Measurements from ENCODE around the gene LENG8. TPM values are rescaled to one million over a fixed set of nuclear protein-coding genes. Genes with fewer than 3 reads are reported as not detected.

LENG8 gene
- total and polyA plus RNA-seq, 8 donors = 121 to 213 (median 153) TPM

DNA sequence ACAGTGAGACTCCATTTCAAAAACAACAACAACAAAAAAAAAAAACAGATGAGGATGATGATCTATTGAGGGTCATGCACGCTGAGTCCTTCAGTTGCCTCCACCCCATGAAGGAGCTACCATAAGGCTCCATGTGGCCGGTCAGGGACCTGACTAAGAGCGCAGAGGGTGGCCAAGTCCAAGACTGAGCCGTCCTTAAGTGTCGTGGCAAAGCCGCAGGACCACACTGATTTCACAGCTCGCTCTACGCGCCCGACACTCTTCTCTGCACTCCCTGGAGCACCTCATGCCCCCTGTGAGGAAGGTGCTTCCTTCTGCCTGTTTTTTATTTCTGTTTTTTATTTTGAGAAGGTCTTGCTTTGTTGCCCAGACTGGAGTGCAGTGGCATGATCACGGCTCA is 21.4 kb upstream of the LENG8 start:
- no peak for ATAC-seq

DNA sequence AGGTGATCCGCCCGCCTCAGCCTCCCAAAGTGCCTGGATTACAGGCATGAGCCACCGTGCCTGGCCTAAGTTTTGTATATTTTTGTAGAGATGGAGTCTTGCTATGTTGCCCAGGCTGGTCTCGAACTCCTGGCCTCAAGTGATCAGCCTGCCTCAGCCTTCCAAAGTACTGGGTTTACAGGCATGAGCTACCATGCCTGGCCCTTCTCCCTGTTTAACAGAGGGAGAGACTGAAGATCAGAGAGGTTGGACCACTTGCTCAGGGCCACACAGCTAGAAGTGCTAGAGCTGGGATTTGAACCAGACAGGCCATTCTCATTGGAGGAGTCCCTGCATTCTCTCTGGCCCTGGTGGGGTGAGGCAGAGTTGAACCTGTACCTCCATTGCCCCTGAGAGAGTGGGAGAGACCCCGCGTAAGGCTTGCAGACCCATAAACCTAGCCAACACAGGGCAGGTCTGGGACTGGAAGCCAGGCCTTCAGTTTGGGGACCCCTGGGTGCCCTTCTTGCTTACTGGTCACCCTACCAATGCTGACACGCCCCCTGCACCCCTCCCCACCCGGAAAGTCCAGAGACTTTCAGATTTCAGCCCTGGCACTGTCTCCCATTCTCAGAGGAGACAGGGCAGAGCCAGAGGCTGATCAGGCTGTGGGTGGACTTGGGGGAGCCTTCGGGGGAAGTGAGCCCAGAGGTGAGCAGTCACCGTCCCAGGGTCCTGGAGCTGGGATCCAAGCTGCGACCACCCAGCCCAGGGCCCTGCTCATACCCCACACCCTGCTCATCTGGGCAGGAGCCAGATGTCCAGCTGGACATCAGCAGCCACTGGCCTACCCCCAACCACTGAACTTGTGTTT is 20.4 kb upstream of the LENG8 start:
- intact Hi-C loops (cut with DNase I) = no loop called here
- ATAC-seq (no peak), DNase-seq (no peak)
- Histone ChIP-seq H3K4me1 (peaks cover 0 to 13% of the 10 kb centered on the region in 2 donors), H3K9me3 (no peaks in the 10 kb centered on the region), H3K36me3 (no peaks in the 10 kb centered on the region), H3K4me3 (no peak overlapping the region), H3K27me3 (peaks cover 0 to 78% of the 10 kb centered on the region in 2 donors), H3K27ac (no peak overlapping the region)
- TF ChIP-seq, protein P1, sequence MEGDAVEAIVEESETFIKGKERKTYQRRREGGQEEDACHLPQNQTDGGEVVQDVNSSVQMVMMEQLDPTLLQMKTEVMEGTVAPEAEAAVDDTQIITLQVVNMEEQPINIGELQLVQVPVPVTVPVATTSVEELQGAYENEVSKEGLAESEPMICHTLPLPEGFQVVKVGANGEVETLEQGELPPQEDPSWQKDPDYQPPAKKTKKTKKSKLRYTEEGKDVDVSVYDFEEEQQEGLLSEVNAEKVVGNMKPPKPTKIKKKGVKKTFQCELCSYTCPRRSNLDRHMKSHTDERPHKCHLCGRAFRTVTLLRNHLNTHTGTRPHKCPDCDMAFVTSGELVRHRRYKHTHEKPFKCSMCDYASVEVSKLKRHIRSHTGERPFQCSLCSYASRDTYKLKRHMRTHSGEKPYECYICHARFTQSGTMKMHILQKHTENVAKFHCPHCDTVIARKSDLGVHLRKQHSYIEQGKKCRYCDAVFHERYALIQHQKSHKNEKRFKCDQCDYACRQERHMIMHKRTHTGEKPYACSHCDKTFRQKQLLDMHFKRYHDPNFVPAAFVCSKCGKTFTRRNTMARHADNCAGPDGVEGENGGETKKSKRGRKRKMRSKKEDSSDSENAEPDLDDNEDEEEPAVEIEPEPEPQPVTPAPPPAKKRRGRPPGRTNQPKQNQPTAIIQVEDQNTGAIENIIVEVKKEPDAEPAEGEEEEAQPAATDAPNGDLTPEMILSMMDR (IDR thresholded peaks at IDR 0.05) = no peak

More for the DNA sequence above, 21.4 kb upstream of the LENG8 start:
- no peaks in the 10 kb centered on the region for H3K9me3 ChIP-seq
- peaks cover 0 to 13% of the 10 kb centered on the region in 2 donors for H3K4me1 ChIP-seq
- TF ChIP-seq, protein P1 (IDR thresholded peaks at IDR 0.05) = no peak
- no peak for DNase-seq
- H3K4me3 ChIP-seq = no peak overlapping the region
- intact Hi-C loops (cut with DNase I) = no loop called here
- H3K36me3 ChIP-seq = no peaks in the 10 kb centered on the region
- H3K27ac ChIP-seq = no peak overlapping the region
- H3K27me3 ChIP-seq = peaks cover 0 to 87% of the 10 kb centered on the region in 2 donors

DNA sequence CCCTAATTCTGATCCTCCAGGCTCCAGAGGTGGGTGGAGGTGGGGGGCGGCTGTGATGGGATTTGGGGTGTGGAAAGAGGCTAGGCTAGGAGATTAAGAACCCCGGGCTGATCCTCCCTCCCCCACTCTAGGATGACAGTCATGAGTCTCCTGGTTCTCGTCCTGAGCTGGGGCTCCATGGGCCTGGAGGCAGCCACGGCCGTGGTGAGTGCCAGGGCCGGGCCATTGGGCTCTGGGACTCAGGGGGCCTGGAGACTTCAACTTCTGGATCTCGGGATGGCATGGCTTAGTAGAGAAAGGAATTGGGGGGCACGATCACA is 19.9 kb upstream of the LENG8 start:
- intact Hi-C loops (cut with DNase I) = no loop called here
- Histone ChIP-seq H3K36me3 (no peaks in the 10 kb centered on the region), H3K4me3 (no peak overlapping the region), H3K27me3 (peaks cover 0 to 72% of the 10 kb centered on the region in 2 donors), H3K27ac (no peak overlapping the region), H3K4me1 (peaks cover 0 to 13% of the 10 kb centered on the region in 2 donors), H3K9me3 (no peaks in the 10 kb centered on the region)
- ATAC-seq (no peak), DNase-seq (no peak)
- TF ChIP-seq, protein P1 (IDR thresholded peaks at IDR 0.05) = no peak

DNA sequence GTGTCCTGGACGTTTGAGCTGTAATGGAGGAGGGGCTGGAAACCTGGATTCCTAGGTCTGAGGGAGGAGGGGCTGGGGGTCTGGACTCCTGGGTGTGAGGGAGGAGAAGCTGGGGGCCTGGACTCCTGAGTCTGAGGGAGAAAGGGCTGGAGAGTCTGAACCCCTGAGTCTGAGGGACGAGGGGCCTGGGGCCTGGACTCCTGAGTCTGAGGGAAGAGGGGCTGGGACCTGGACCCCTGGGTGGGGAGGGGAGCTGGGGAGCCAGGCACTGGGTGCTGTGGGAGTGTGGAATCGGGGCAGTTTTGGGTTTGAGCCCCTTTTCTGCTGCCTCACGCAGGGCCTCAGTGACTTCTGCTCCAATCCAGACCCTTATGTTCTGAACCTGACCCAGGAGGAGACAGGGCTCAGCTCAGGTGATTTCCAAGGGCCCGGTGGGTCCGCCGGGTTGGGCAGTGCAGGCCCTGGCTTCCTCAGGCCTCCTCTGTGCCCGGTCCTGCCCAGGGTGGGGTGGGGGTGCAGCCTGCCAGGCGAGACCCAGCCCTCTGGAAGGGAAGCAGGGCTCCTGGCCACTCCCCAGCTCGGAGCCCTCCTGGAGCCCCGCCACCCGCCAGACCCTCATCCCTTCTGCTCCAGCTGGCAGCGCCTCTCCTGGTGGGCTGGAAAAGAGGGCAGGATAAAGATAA is 19.3 kb upstream of the LENG8 start:
- Histone ChIP-seq H3K36me3 (no peaks in the 10 kb centered on the region), H3K9me3 (no peaks in the 10 kb centered on the region), H3K27ac (no peak overlapping the region), H3K4me3 (no peak overlapping the region), H3K4me1 (peaks cover 0 to 13% of the 10 kb centered on the region in 2 donors), H3K27me3 (peaks cover 0 to 66% of the 10 kb centered on the region in 2 donors)
- DNase-seq = no peak
- no peak for ATAC-seq
- TF ChIP-seq, protein P1 (IDR thresholded peaks at IDR 0.05) = no peak
- intact Hi-C loops (cut with DNase I) = no loop called here
